Superior temporal gyrus (tissue), 1 donor: ENCODE data around the gene ALOX12.
"Not testable (repeated sequence)": the region's sequence is repeated elsewhere in the genome, so short reads cannot be mapped to it uniquely, and the experiment has no call there.

Experiments used
- DNase-seq: peaks from one replicate; pipeline ENCODE4 v3.0.0-alpha.2; 2016; ENCODE audit errors: extremely low spot score

The ALOX12 gene

GRCh38 chr17:7046127-7046724 is 50.4 kb downstream of the ALOX12 start:
- peak; percentile 52 for DNase-seq

- peak; percentile 32 for DNase-seq
Observed at GRCh38 chr17:7046725-7047397, 51.0 kb downstream of the ALOX12 start.

DNA sequence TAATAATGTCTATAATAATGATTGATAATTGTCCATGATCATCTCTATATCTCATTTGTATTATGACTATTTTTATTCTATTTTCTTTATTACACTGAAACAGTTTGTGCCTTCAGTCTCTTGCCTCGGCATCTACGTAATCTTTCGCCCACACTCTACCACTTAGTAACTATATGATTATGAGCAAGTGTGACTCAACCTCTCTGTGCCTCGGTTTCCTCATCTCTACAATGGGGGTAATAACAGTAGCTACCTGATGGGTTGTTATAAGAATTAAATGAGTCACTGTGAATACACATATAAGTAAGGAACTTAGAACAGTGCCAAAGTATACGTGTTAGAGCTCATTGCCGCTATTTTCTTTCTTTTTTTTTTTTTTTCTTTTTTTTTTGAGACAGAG is 51.7 kb downstream of the ALOX12 start:
- no peak for DNase-seq

GRCh38 chr17:7048968-7049367 is 53.1 kb downstream of the ALOX12 start:
- DNase-seq: no peak

DNA sequence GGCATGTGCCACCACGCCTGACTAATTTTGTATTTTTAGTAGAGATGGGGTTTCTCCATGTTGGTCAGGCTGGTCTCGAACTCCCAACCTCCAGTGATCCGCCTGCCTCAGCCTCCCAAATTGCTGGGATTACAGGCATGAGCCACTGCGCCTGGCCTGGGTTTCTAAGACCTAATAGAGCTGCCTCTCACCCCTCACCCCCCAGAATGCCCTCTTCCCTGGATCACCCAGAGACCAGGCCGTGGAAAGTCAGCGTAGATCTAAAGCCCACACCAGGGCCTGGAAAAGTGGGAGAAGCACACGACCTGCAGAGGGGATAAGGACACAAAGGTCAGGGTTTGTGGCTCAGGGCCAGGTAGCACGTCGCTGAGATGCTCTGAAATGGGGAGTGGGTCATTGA is 54.7 kb downstream of the ALOX12 start:
- not testable (repeated sequence) for DNase-seq

DNA sequence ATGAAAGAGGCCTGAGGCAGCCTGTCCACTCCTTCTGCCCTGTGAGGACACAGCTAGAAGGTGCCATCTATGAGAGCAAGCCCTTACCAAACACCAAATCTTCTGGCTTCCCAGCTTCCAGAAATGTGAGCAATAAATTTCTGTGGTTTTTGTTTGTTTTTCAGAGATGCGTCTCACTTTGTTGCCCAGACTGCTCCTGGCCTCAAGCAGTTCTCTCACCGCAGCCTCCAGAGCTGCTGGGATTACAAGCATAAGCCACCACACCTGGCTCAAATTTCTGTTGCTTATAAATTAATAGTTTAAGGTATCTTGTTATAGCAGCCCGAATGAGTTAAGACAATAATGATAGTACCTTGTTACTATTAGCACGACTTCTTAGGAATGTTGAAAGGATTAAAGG is 60.5 kb downstream of the ALOX12 start:
- no peak for DNase-seq

GRCh38 chr17:7058831-7059447 is 63.1 kb downstream of the ALOX12 start:
- DNase-seq: no peak
